Measurements from ENCODE around the gene LILRB5. TPM values are rescaled to one million over a fixed set of nuclear protein-coding genes. Genes with fewer than 3 reads are reported as not detected.

LILRB5 gene
- total RNA-seq, 4 donors from 2014 or later, result 46.2 to 62.3 (median 54.8) TPM

- TF ChIP-seq CTCF (IDR thresholded peaks at IDR 0.05; ENCODE audit: low read depth), result no peak
Measured at GRCh38 chr19:54218960-54219661, 38.0 kb downstream of the LILRB5 start.

GRCh38 chr19:54218259-54218658, 38.8 kb downstream of the LILRB5 start:
- no peak for TF ChIP-seq CTCF (IDR thresholded peaks at IDR 0.05; ENCODE audit: low read depth)

GRCh38 chr19:54216869-54217268, 40.2 kb downstream of the LILRB5 start:
- no peak for TF ChIP-seq CTCF (IDR thresholded peaks at IDR 0.05; ENCODE audit: low read depth)

GRCh38 chr19:54211235-54211634, 45.8 kb downstream of the LILRB5 start:
- TF ChIP-seq CTCF (IDR thresholded peaks at IDR 0.05; ENCODE audit: low read depth), result no peak

GRCh38 chr19:54209811-54210494, 47.1 kb downstream of the LILRB5 start:
- no peak for TF ChIP-seq CTCF (IDR thresholded peaks at IDR 0.05; ENCODE audit: low read depth)

- TF ChIP-seq CTCF (IDR thresholded peaks at IDR 0.05; ENCODE audit: low read depth), result no peak
Measured at GRCh38 chr19:54209058-54209810, 47.8 kb downstream of the LILRB5 start.

- TF ChIP-seq CTCF (IDR thresholded peaks at IDR 0.05; ENCODE audit: low read depth), result no peak
Measured at GRCh38 chr19:54208784-54209057, 48.4 kb downstream of the LILRB5 start.

Measured in subcutaneous adipose tissue (tissue), 4 donors.